Measurements from ENCODE around the gene GDPD5. TPM values are rescaled to one million over a fixed set of nuclear protein-coding genes. Genes with fewer than 3 reads are reported as not detected.

The GDPD5 gene
- total and polyA plus RNA-seq, 9 of the 15 experiments (the other 6 are each of a cell fraction or from before 2014, with no cell fraction given), result 0.32 to 27.3 (median 8.0) TPM

GRCh38 chr11:75472081-75472732 lies 53.5 kb downstream of the GDPD5 start (continued):
- TF ChIP-seq CHD7 (IDR thresholded peaks at IDR 0.05; ENCODE audit: low read depth, low read length) (no peak), CHD2 (IDR thresholded peaks at IDR 0.05; ENCODE audit: low read depth, low read length) (no peak), ATF7 (IDR thresholded peaks at IDR 0.05) (no peak), SIN3B (IDR thresholded peaks at IDR 0.05; ENCODE audit: low read depth) (no peak), ZBTB7A (IDR thresholded peaks at IDR 0.05; ENCODE audit: borderline replicate concordance, control insufficient read depth, low read depth, low read length) (no peak), RBFOX2 (IDR thresholded peaks at IDR 0.05; ENCODE audit: low read depth, low read length) (no peak), ZNF583 (CRISPR knock-in tag; IDR thresholded peaks at IDR 0.05) (no peak), EWSR1 (IDR thresholded peaks at IDR 0.05; ENCODE audit: borderline replicate concordance, low read depth, partially characterized antibody) (no peak), HDAC1 (IDR thresholded peaks at IDR 0.05) (no peak), CBX3 (IDR thresholded peaks at IDR 0.05; ENCODE audit: borderline replicate concordance in 1 of 2, low read length in 2 of 2) (no peak)
- TF ChIP-seq, protein P1, sequence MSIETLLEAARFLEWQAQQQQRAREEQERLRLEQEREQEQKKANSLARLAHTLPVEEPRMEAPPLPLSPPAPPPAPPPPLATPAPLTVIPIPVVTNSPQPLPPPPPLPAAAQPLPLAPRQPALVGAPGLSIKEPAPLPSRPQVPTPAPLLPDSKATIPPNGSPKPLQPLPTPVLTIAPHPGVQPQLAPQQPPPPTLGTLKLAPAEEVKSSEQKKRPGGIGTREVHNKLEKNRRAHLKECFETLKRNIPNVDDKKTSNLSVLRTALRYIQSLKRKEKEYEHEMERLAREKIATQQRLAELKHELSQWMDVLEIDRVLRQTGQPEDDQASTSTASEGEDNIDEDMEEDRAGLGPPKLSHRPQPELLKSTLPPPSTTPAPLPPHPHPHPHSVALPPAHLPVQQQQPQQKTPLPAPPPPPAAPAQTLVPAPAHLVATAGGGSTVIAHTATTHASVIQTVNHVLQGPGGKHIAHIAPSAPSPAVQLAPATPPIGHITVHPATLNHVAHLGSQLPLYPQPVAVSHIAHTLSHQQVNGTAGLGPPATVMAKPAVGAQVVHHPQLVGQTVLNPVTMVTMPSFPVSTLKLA (conservative IDR thresholded peaks at IDR 0.05), result no peak
